Activated CD8-positive, alpha-beta memory T cell treated with anti-CD3 and anti-CD28 coated beads, Interleukin-2, amount 50 U/mL, for 48 hours (primary cell): ENCODE measurements around the gene SNTG2.

ENCODE experiments used
- DNase-seq: peaks from one replicate; pipeline ENCODE4 v3.0.0-alpha.2; 2020

Gene SNTG2

DNA sequence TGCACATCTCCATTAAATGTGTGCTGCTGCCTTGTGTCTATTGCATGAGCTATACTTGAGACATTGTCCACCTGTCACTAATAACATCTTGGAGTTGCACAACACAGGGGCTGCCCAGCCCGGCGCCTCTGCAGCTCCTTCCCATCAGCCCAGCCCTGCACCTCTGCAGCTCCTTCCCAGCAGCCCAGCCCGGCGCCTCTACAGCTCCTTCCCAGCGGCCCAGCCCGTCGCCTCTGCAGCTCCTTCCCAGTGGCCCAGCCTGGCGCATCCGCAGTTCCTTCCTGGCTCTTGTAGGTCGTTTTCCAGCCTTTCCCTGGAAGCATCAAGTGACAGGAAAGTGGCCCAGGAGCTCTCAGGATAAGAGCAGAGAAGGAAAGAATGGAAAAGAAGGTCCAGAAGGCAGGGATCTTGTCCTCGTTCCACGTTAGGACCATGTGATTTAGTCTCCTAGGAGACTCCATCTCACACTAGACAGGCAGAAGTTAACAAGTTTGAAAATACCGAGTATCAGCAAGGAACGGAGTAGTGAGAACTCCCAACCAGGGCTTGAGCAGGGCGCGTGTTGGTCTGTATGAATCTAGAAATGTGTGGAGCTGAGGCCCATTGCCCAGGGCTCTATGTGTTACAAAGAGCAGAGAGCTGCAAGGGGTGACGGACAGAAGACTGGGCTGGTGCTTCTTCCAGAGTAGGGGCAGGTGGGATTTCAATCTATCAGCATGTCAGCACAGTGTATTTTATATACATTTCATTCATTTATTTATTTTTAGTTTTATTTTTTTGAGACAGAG is 346.9 kb downstream of the SNTG2 start:
- no peak for DNase-seq

DNA sequence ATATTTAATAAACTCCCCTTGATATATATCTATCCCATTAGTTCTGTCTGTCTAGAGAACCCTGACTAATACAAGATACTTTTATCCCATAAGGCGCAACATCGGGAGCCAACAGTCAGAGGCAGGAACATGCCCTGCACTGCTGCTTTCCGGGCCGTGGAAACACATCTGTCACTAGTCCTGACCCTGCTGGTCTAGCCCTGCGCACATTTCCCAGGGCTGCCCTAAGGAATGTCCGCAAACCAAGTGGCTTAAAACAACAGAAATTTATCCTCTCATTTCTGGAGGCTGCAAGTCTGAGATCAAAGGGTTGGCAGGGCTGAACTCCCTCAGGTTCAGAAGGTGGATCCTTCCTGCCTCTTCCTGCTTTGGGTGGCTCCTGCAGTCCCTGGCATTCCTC is 348.4 kb downstream of the SNTG2 start:
- no peak for DNase-seq

DNA sequence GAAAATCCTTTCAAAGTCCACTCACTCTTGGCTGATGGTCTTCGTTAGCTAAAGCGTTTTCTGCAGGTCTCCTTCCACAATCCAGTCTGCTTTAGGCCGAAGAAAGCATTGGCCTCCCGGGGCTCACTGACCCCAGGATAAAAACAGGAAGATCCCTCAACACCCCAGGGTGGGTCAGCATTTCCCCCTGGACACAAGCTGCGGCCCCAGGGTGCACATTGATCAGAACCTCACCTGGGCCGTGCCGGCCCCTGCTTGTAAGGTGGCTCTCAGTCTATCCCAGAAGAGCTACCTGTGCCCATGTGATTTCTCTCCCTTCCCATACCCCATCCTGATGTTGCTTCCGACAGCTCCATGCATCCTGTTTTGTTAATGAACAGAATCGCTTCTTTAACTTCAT is 349.6 kb downstream of the SNTG2 start:
- DNase-seq = no peak

DNA sequence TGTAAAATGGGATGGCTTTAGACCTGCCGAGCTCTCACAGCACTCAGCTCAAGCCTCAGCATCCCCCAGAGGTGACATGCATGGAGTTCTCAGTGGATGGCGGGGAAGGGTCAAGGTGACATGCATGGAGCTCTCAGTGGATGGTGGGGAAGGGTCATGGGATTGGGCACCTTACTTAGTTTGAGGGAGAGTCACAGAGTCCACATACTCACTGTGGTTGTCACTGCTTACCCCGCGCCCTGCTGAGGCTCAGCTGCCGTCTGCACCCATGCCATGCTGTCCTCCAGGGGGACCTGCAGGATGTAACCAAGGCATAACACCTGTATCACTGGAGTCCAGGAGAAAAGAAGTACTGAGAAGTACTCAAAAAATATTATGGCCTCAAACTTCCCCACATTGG is 350.4 kb downstream of the SNTG2 start:
- DNase-seq = no peak

DNA sequence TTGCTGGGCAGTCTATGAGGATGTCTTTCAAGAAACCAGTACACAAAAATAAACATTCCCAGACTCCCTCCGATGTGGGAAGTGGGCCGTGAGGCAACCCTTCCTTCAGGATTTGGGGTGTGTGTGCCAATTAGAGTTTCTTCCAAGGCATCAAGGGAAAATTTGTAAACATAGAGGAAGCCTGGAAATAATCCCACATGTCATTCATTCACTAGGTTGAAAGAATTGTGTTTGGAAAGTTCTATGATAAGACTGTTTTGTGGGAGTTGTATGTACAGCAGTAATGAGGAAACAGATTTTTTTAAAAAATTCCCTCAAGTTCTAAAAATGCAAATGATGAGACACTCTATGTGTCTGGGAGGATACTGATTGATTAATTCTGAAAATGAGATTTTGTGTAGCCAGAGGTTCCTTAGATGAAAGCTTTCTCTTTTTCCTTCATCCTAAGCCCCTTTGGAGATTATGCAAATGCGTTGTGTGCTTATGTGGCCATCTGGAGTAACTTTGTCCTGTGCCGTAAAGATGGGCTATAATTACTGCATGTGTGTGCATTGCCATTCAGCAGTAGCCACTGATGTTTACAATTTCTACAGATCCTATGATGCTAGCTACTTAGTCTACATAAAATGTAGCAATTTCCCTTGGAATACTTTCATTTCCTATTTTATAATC is 354.8 kb downstream of the SNTG2 start:
- DNase-seq = no peak

DNA sequence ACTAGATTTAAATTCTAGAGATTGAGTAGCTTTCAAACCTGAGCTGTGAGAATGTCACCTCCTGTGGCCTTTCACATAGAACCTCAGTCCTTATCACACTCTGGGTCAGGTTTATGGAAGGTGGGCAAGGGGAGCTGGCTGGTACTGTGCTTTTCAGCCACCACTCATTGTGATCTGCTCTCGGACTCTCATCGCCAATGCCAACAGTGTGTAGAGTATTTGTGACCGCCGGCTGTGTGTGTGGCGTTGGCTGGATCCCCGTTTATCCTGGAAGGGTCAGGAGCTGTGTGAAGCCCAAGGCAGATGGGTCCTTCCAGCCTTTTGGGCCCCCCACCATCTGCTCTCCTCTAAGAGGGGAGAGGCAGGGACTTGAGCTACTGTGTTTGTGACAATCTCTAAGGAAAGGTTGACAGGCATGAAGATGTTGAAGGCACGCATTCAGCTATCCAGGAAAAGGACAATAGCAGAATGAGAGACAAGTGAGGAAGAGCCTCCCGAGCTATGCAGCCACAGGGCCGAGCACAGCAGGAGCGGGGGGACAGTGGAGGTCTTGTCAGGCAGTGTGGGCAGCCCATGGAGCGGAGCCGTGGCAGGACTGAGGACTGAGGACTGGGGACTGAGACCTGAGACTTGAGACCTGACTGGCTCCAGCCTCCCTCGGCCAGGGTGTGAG is 355.5 kb downstream of the SNTG2 start:
- no peak for DNase-seq

DNA sequence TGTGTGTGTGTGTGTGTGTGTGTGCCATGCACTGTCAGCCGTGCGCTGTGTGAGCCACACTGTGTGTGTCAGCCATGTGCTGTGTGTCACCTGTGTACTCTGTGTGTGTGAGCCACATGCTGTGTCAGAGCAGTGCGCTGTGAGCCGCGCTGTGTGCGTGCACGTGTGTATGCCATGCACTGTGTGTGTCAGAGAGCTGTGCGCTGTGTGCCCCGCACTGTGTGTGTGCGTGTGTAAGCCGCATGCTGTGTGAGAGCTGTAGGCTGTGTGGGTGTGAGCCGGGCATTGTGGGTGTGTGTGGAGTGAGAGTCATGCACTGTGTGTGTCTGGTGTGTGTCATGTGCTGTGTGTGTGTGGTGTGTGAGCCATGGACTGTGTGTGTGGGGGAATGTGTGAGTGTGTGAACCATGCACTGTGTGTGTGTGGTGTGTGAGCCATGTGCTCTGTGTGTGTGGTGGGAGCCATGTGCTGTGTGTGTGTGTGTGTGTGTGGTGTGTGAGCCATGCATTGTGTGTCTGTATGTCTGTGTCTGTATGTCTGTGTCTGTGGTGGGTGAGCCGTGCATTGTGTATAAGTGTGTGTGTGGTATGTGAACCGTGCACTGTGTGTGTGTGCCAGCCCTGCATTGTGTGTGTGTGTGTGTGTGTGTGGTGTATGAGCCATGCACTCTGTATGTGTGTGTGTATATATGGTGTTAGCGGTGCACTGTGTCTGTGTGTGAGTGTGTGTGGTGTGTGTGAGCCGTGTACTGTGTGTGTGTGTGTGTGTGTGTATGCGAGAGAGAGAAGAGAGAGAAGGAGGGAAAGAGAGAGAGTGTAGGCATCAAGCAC is 356.3 kb downstream of the SNTG2 start:
- DNase-seq = no peak

DNA sequence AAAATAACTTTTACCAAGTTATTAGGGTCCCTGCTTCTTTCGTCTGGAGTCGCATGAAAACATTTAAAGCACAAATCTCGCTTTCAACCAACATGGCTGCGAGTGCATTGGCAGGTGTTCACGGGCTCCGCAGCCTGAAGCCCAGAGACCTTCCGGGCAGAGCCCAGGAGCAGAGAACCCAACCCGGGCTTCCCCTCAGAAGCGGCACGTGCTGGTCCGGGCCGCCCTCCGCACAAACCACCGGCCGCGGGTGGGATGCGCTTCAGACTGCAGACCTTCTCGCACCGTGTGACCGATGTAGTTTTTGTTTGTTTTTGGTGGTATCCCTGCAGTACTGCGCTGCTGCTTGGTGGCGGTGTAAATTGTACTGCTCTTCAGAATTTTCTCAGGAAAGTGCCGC is 357.0 kb downstream of the SNTG2 start:
- no peak for DNase-seq

DNA sequence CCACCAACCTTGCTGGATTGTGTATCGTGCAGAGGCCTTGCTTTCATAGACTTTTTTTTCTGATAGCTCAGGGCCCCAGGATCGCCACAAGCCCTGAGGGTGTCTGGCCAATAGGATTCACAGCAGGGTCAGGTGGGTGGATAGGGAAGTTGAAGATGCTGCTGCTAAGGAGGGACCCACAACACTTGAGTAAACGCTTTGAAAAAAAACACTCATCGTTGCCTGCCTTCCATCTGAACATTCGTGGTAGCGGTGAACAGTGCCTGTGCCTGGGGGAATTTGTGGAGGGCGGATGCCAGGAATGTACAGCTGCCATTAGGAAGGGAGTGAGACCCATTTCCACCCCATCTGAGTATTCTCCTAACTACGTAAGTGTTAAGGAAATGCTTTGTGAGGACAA is 358.0 kb downstream of the SNTG2 start:
- no peak for DNase-seq

DNA sequence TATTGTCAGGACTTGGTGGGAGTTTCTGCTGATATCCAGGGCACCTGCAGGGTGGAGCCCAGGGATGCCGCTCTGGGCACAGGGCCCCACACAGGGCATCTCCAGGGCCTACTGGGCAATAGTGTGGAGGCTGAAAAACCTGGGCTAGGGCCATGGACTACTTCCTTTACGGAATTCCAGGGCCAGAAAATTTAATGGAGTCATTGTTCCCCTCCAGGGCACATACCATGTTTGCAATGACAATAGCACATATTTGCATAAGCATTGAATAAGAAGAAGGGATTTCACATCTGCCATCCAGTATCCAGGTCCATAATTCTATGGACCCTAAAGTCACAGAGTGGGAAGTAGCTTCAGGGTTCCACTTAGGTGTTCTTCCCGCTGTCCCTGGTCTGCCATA is 358.9 kb downstream of the SNTG2 start:
- DNase-seq = no peak

DNA sequence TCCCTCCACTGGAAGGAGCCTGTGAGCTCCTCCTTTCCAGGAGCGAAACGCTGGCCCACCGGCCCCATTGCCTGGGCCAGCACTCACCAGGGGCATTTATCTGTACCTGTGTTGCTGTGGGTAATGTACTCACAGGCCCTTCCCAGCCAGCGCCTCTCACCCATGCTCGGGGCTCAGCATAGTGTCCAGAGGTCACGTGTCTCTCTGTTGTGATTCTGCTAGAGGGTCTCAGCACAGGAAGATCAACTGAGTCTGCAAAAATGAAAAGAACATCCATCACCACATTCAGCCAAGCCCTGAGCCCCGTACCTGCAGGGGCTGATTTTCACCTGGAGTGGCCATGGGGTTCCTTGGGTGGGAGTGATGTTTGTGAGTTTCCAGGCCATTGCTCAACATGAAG is 359.6 kb downstream of the SNTG2 start:
- no peak for DNase-seq

DNA sequence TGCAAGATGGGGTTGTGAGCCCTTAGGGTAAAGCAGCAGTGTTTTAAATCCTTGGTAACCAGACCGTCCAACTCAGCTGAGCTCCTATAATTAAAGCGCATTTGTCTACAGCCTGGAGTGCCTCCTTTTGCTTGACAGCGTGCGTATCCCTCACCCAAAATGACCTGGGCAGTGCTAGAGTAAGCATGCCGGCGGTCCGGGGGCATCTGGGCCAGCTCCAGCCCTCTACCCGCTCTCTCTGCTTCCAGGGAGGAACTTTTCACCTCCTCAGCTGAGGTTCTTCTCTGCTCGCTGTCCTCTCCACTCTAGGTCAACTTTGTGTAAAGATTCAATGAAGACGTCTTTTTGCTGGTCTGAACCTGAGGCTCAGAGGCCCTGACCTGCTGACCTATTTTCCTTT is 360.2 kb downstream of the SNTG2 start:
- DNase-seq = no peak

DNA sequence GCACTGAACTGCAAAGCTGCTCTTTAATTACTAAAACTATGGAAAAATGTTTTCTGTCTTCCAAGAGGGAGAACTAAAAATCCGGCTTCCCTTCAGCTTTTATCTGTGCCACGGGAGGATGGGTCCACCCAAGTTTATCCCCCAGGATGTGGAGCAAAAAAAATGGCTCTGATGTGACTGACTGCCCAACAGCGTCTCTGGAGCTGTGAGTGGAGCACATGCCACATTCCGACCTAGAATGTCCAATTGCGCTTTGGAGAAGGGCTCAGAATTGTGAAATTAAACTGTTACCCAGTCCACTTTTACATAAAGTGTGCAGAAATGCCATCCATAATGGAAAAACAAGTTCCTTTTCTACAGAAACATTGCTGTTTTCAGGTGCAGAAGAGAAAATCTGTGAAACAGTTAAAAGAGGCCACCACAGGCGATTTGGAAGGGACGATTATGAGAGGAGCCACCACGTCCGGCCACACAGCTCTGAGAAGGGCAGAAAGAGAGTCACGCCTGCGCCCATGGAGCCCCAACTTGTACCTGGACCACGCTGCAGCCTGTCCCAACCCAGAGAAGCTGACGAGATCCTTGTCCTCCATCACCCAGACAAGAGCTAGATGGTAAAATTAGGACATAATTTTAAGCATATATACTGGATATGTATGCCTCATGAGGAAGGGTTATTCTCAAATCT is 362.7 kb downstream of the SNTG2 start:
- no peak for DNase-seq

DNA sequence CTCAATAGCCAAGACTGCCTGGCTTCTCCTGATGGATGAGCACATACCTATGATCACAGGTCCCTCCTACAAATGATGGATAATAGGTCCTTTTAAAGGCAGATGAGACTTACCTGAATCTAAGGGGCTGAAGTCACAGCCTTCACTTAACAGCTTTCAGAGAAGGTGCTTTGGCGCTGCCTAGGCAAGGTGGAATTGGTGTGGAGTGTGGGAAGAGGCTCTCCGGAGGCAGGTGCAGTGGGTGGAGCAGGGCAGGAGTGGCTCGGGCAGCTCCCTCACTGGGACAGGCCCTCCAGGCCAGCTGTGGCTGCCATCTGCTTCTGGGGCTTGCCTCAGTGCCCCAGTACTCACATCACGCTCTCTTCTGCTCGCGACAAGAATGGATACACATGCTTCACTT is 363.6 kb downstream of the SNTG2 start:
- DNase-seq = no peak

DNA sequence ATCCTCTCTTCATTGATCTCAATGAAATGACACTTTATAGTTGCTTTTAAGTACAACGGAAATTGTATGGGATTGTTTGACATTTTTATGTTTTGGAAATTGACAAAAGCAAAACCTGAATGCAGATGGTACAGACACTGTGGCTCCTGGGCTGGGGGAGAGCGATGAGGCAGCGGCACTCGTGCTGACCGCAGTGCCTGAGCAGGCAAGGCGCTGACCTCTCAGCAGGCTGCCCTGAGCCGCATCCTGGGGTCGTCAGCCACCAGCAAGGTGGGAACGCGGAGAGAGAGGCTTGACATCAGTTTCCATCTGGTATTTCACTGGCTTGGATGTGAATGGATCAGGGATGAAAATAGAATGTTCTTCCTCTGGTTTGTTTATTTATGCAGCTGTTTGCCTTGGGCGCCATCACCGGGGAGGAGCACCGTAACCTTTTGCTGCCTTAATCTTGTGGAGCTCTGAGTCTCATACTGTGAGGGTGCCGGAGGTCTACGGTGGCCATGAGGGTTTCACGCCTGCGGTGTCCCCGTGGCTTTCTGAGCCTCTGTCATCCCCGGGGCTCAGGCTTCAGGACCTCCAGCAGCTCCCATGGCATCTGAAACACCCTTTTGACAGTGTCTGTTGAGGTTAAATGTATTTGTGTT is 367.8 kb downstream of the SNTG2 start:
- no peak for DNase-seq

DNA sequence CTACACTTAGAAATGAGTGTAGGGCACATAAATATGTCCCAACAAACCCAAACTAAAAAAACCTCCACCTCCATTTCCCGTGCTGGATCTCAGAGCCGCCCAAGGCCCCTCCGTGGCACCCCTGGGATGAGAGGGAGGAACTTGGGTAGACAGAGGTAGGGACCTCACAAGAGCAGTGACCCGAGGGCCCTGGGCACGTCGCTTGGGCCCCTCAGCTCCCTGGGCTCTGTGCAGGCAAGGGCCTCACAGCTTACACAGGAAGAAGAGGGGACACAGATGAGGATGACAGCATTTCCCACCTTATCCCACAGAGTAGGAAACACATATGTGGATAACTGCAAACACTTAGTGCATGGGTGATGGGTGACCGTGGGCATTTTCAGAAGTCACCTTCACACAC is 368.7 kb downstream of the SNTG2 start:
- no peak for DNase-seq

DNA sequence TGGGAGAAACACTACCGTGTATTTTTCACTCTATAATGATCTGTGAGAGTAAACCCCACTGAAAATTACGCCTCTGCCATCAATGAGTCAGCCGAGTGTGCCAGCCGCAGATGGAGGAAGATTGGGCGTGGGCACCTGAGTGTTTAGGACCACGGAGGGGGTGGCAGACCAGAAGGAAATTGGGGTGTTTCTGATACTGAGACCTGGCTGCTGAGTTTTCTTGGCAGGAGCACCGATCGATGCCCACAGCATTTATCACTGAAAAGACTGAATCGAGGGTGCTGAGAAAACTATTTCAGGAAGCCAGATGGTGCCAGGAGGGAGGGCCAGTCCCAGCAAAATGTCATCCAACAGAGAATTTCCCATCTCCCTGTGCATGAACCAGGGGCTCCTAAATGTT is 370.7 kb downstream of the SNTG2 start:
- DNase-seq = no peak

DNA sequence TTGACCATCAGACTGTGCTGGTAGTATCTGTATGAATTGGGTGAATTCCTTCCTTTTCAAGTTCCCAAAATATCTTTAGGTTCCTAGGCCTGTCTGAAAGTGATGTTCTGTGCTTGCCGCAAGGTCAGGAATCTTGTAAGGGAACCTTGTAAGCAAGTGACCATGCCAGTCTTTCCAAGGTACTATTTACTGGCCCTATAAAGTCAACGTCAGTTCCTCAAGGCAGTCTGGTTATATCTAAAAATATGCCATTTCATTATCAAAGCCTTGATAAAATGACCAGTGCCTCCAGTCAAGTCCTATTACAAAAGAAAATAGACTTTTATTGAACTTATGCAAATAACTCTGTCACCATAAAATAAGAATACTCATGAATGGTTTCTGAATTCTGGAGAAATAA is 374.2 kb downstream of the SNTG2 start:
- DNase-seq = no peak

DNA sequence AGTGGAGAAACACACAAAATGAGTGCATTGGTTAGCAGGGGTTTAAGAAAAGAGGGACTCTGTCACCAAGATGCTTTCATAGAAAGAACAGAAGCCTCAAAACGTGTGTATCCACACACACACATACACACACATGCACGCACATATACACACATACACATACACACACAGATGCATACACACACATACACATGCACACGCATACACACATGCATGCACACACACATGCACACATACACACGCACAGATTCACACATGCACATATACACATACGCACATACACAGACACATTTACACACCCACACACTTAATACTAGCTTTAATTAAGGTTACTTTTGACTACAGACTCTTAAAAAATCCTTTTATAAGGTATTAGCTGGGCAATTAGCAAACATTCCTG is 378.0 kb downstream of the SNTG2 start:
- no peak for DNase-seq

DNA sequence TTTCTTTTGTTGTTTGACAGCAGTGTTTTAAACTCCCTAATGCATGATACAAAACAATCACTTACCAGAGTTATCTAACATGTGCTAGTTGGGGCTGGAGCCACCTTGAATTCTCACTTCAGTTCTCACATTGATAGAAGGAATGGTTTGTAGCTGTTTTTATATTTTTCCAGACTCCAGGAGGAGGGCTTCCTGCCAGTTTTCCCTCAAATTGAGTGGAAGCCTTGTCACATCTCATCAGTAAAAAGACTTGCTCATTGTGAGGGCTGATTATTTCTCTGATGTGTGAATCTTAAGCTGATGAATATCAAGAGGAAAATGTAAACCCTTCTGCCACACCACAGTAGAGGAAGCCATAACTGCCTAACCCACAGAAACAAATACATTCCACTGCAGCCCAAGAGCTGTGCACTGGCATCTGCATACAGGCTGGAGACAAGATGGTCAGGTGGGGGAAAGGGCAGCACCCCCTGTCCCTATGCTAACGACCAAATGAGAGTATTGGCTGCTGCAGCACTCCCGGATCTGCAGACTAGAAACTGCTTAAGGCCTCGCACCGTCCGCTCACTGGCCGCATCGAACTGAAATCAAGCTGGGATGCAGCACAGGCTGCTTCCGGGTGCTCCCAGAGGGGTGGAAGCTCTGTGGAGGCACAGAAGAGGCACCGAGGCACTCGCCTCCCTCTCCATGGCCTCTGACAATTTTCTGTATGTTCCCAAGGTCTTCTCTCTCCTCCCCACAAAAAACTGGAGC is 388.9 kb downstream of the SNTG2 start:
- DNase-seq = no peak

DNA sequence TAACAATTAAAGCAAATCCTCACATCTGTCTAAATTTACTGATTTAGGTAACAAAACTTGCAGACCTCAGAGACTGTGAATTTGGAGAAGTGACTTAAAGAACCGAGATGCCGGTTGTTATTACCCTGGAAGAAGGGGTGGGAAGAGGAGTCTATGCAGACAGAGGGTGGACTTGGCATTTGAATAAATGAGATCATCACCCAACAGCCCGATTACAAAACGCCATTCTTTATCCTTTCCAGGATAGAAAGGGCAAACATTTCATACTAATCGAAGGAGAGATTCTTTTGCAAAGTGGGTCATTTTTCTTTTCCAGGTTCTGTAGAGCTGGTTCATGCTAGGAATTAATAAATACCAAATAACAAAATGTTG is 389.5 kb downstream of the SNTG2 start:
- DNase-seq = no peak
